Mesothelial cell of epicardium (in vitro differentiated cells): Measurements from ENCODE around the gene STARD13. TPM values are rescaled to one million over a fixed set of nuclear protein-coding genes. Genes with fewer than 3 reads are reported as not detected.
A peak's percentile ranks its signal among the peaks of the same experiment; 100 is the strongest.
"Not testable (repeated sequence)": the region's sequence is repeated elsewhere in the genome, so short reads cannot be mapped to it uniquely, and the experiment has no call there.

ENCODE experiments used
- DNase-seq, 2 experiments: peaks; one replicate each; pipeline ENCODE4 v3.0.0; 2021; ENCODE audit warnings: low spot score in 2 of 2; ENCODE audit not compliant: unreplicated experiment in 2 of 2
- H3K27ac Mint-ChIP-seq: 2 replicates; pipeline ENCODE4 v1.8.0; 2021; ENCODE audit warnings: mixed read lengths
- H3K27me3 Mint-ChIP-seq: 2 replicates; pipeline ENCODE4 v1.8.0; 2021; ENCODE audit warnings: low read depth, mixed read lengths
- H3K36me3 Mint-ChIP-seq: 2 replicates; pipeline ENCODE4 v1.8.0; 2021; ENCODE audit warnings: mixed read lengths
- H3K4me1 Mint-ChIP-seq: 2 replicates; pipeline ENCODE4 v1.8.0; 2021; ENCODE audit warnings: mixed read lengths
- H3K4me3 Mint-ChIP-seq: 2 replicates; pipeline ENCODE4 v1.8.0; 2021; ENCODE audit warnings: mild to moderate bottlenecking, moderate library complexity, mixed read lengths
- H3K9me3 Mint-ChIP-seq: 2 replicates; pipeline ENCODE4 v1.8.0; 2021; ENCODE audit warnings: mixed read lengths
- CTCF ChIP-seq: fragments of 200-600 bp; sonication (generic); IDR thresholded peaks from one replicate; pipeline ENCODE4 v1.5.0; 2021; ENCODE audit warnings: antibody characterized with exemption; ENCODE audit not compliant: unreplicated experiment
- total RNA-seq: library from RNA; stranded (reverse); gene quantifications from 3 replicates; pipeline ENCODE4 v1.2.1, GENCODE V29; 2021

STARD13 gene
- total RNA-seq, 1 donor from 2014 or later, result 23.0 TPM

- Mint-ChIP-seq H3K36me3 (peaks cover 35% of the 10 kb centered on the region), H3K4me1 (no peaks in the 10 kb centered on the region)
These were observed 119.8 kb downstream of the STARD13 start for GRCh38 chr13:33165787-33166186.

GRCh38 chr13:33164331-33164730, 121.2 kb downstream of the STARD13 start:
- H3K36me3 Mint-ChIP-seq, result peaks cover 35% of the 10 kb centered on the region
- H3K4me1 Mint-ChIP-seq, result no peaks in the 10 kb centered on the region
- H3K4me3 Mint-ChIP-seq, result no peak overlapping the region
- TF ChIP-seq CTCF, result no peak
- no peak overlapping the region for H3K27ac Mint-ChIP-seq
- H3K27me3 Mint-ChIP-seq, result no peaks in the 10 kb centered on the region
- peaks cover 13% of the 10 kb centered on the region for H3K9me3 Mint-ChIP-seq
- no peak for DNase-seq

More at GRCh38 chr13:33165787-33166186, 119.8 kb downstream of the STARD13 start:
- DNase-seq, result no peak
- Mint-ChIP-seq H3K9me3 (peaks cover 13% of the 10 kb centered on the region), H3K4me3 (no peak overlapping the region), H3K27ac (no peak overlapping the region), H3K27me3 (no peaks in the 10 kb centered on the region)
- no peak for TF ChIP-seq CTCF

- H3K27ac Mint-ChIP-seq, H3K4me1 Mint-ChIP-seq: not testable (repeated sequence)
- H3K36me3 Mint-ChIP-seq, result peaks cover 38% of the 10 kb centered on the region
These were observed 122.8 kb downstream of the STARD13 start for GRCh38 chr13:33162725-33163124.

GRCh38 chr13:33158816-33159215, 126.7 kb downstream of the STARD13 start:
- Mint-ChIP-seq H3K27me3 (no peaks in the 10 kb centered on the region), H3K36me3 (peaks cover 22% of the 10 kb centered on the region), H3K9me3 (peaks cover 13% of the 10 kb centered on the region), H3K27ac (peak overlapping the region; percentile 54), H3K4me1 (peaks cover 2% of the 10 kb centered on the region), H3K4me3 (no peak overlapping the region)
- TF ChIP-seq CTCF, result no peak
- no peak for DNase-seq

More at GRCh38 chr13:33162725-33163124, 122.8 kb downstream of the STARD13 start:
- not testable (repeated sequence) for H3K27me3 Mint-ChIP-seq, DNase-seq, H3K4me3 Mint-ChIP-seq
- peaks cover 13% of the 10 kb centered on the region for H3K9me3 Mint-ChIP-seq

- DNase-seq, result no peak
- Mint-ChIP-seq H3K27me3 (no peaks in the 10 kb centered on the region), H3K36me3 (peaks cover 21% of the 10 kb centered on the region), H3K4me3 (no peak overlapping the region), H3K9me3 (peaks cover 13% of the 10 kb centered on the region), H3K4me1 (peaks cover 6% of the 10 kb centered on the region), H3K27ac (peak overlapping the region; percentile 9)
- TF ChIP-seq CTCF, result no peak
These were observed 127.3 kb downstream of the STARD13 start for GRCh38 chr13:33158271-33158670.

- no peak for DNase-seq
- no peak overlapping the region for H3K4me3 Mint-ChIP-seq
- H3K27ac Mint-ChIP-seq, result no peak overlapping the region
- H3K4me1 Mint-ChIP-seq, result peaks cover 33% of the 10 kb centered on the region
- no peaks in the 10 kb centered on the region for H3K27me3 Mint-ChIP-seq
- peaks cover 3% of the 10 kb centered on the region for H3K36me3 Mint-ChIP-seq
- no peaks in the 10 kb centered on the region for H3K9me3 Mint-ChIP-seq
- TF ChIP-seq CTCF, result no peak
These were observed 130.6 kb downstream of the STARD13 start for GRCh38 chr13:33154911-33155310.
